DMS 273 treated with DMSO at 0.1 percent for 48 hours (cell line): ENCODE data around the gene TUBG1.

Source experiments
- DNase-seq: peaks from one replicate; lab custom pipeline; 2025; lab: John Stamatoyannopoulos, UW

The TUBG1 gene

DNA sequence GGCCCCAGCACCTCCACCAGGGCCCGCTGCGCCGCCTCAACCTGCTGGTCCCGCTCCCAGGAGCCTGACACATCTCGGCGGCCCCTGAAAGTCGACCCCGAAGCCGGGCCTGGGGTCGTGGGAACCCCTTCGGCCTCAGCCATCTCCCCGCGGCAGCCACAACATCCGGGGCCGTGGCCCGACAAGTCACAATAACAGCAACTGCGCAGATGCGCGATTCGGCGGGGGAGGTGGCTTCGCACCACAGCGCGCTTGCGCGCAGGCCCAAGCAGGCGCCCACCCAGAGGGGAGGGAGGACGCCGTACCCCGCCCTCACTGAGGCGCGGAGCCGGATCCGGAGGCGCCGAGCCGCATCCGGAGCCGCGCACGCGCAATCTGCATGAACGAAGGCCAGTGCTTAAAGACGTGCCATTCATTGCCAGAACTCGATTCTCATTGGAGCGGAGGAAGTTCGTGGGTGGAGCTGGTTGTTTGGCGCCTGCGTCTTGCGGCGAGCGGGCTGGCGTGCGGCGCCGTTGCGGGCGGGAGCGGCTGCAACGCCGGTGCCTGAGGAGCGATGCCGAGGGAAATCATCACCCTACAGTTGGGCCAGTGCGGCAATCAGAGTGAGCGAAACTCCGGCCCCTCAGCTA, at the start of gene TUBG1, which contains the start of gene RETREG3:
TSS of gene TUBG1 (plus strand) at position 502 of the 632 bp plus-strand sequence. CDS start at position 557, 55 bp downstream.
TSS of gene RETREG3 (minus strand) at position 193 of the 632 bp plus-strand sequence. CDS start at position 143, 50 bp downstream.
- peak; percentile 95 for DNase-seq

DNA sequence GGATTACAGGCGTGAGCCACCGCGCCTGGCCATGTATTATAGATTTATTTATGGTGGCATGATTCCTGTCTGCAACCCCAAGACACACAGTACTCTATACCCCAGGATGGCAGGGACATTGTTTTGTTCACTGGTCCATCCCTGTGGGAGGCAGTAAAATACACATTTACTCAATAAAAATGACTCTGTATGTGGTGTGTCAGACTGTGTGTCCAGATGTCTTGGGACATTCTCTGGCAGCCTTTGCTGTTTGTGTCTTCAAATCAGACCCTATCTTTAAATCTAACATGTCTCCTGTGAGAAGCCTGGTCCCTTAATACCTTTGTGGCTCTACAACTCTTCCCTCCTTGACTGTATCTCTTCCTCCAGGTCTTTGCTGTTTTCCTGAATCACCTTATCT, 49.2 kb upstream of the TUBG1 start:
- DNase-seq, result no peak

DNA sequence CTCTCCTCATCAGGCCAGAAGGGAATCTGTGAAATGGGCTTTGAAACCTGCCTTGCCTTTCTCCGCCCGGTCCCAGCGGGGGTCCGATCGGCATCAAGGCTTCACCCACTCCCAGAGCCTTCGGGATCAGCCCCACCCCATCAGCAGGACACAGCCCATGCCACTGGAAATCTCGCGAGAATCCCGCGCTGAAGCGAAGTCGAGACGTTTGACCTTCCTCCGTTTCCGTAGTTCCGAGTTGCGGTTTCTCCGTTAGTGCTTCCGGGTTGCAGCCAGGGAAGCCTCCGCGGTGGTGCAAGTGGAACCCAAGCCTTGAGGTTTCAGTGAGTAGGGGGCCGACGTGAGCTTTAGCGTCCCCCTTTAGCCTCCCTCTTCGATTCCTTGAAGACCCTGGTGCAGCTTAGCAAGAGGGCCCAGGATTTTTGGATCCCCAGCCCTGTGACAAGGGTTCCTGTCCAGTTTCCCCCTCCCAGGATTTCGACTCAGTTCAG, 47.5 kb upstream of the TUBG1 start, which contains the start of gene COASY:
TSS of gene COASY (plus strand) at position 252 of the 491 bp plus-strand sequence. CDS start 475 bp downstream, outside the sequence.
- peak; percentile 71 for DNase-seq

DNA sequence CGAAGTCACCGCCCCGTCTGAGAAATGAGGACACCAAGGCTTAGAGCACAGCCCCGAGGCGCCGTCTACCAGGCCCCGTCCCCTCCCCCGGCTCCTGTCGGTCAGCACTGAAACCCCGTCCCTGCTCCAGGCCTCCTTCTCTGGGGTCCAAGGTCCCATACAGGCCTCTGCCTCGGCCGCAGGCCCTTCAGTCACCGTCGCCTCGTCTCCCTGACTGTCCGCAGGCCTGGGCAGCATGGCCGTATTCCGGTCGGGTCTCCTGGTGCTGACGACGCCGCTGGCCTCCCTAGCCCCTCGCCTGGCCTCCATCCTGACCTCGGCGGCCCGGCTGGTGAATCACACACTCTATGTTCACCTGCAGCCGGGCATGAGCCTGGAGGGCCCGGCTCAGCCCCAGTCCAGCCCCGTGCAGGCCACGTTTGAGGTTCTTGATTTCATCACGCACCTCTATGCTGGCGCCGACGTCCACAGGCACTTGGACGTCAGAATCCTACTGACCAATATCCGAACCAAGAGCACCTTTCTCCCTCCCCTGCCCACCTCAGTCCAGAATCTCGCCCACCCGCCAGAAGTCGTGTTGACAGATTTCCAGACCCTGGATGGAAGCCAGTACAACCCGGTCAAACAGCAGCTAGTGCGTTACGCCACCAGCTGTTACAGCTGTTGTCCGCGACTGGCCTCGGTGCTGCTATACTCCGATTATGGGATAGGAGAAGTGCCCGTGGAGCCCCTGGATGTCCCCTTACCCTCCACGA, 46.9 kb upstream of the TUBG1 start:
- no peak for DNase-seq

DNA sequence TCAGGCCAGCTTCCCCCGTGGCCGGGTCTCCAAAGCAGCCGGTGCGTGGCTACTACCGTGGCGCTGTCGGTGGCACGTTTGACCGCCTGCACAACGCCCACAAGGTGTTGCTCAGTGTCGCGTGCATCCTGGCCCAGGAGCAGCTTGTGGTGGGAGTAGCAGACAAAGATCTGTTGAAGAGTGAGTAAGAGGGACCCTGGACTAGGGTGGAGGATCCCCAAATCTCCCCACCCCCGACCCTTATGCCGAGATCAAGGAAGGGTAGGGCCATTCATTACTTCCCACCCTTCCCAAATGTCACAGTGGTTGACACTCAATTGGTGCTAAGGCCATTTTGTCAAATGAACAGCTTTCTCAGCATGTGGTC, 46.4 kb upstream of the TUBG1 start:
- DNase-seq, result no peak

DNA sequence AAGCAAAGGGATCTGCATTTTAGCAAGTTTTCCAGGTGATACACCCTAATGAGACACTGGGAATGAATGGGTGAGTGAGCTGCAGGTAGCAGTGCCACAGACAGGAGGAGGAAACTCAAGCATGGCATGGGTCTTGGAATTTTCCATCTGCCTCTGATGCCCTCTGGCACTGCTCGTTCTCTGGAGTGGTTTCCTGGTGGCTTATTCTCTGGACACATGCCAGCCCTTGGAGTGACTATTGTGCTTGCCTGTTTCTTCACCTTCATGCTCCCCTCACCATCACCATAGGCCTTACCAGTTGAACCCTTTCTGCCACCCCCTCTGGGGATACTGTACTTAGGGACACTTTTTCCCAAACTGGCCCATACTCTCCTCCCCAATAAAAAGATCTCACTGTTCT, 45.9 kb upstream of the TUBG1 start:
- no peak for DNase-seq

DNA sequence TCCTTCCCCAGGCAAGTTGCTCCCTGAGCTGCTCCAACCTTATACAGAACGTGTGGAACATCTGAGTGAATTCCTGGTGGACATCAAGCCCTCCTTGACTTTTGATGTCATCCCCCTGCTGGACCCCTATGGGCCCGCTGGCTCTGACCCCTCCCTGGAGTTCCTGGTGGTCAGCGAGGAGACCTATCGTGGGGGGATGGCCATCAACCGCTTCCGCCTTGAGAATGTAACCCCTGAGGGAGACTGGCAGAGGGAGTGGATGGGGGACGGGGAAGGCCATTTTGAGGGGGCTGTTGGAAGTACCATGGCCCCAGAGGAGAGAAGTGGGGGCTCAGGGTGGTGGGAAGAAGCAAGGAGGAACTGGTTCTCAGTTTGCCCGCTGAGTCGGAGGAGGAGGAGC, 45.5 kb upstream of the TUBG1 start:
- DNase-seq, result no peak

DNA sequence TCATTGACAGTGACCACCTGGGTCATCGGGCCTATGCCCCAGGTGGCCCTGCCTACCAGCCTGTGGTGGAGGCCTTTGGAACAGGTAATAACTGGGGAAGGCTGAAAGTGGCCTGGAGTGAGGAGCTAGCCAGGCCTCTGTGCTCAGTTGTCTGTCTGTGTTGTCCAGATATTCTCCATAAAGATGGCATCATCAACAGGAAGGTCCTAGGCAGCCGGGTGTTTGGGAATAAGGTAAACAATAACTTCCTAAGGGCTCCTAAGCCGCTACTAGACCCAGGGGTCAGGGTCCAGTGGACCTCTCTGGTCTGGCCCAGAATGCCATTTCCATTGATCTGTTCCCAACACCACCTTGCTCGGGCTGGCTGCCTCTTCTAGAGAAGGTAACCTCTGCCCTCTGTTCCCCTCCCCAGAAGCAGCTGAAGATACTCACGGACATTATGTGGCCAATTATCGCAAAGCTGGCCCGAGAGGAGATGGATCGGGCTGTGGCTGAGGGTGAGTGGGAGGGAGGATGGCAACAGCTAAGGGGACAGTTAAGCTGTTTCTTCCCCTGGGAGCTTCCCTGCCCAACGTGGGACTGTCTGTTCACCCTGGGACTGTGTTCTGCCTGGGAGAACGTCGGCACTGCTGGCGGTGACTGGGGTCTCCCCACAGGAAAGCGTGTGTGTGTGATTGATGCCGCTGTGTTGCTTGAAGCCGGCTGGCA, 44.5 kb upstream of the TUBG1 start:
- DNase-seq, result no peak

DNA sequence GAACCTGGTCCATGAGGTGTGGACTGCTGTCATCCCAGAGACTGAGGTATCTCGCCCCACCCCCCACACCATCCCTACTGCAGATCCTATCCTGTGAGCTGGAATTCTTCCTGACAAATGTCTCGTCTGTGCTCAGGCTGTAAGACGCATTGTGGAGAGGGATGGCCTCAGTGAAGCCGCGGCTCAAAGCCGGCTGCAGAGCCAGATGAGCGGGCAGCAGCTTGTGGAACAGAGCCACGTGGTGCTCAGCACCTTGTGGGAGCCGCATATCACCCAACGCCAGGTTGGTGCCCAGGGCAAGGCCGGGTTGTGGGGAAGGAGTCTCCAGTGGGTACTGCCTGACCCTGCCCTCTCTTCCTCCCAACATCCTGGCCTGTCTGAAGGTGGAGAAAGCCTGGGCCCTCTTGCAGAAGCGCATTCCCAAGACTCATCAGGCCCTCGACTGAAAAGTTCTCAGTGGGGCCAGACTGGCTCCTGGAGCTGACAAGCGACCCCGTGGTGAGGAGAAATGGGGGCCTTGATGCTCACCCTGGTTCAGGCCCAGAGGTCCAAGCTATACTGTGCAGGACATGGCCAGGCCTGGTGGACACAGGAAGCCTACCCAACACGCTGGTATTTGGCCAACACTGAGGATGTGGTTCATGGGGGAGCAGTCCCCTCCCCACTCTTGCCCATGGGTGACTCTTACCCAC, 43.8 kb upstream of the TUBG1 start:
- DNase-seq, result no peak

DNA sequence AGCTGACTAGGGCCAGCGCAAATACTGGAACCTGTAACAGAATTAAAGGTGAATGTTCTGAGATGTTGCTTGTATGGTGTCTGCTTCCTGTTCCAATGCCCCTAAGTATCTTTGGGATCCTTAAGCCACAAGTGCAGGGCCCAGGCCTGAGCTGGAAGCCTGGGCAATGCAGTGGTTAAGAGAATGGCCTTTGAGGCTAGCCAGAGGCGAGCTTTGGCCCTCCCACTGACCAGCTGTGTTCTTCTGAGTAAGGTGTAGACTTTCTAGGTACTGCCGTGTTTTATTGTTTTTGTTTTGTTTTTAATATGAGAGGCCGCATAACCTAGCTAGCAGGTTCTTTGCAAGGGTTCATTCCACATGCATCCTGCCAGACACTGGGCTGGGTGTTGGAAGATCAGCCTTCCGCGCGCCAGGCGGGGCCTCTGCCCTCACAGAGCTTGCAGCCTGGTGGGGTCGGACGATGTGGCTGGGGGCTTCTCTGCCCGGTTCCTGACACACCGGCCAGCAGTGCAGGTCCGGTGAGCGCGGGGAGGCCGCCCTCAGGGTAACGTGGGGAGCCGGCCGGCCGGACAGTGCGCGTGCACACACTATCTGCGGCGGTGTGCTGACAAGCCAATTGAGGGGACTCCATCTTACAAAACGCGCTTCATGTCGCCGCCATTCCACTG, 43.1 kb upstream of the TUBG1 start:
- no peak for DNase-seq

DNA sequence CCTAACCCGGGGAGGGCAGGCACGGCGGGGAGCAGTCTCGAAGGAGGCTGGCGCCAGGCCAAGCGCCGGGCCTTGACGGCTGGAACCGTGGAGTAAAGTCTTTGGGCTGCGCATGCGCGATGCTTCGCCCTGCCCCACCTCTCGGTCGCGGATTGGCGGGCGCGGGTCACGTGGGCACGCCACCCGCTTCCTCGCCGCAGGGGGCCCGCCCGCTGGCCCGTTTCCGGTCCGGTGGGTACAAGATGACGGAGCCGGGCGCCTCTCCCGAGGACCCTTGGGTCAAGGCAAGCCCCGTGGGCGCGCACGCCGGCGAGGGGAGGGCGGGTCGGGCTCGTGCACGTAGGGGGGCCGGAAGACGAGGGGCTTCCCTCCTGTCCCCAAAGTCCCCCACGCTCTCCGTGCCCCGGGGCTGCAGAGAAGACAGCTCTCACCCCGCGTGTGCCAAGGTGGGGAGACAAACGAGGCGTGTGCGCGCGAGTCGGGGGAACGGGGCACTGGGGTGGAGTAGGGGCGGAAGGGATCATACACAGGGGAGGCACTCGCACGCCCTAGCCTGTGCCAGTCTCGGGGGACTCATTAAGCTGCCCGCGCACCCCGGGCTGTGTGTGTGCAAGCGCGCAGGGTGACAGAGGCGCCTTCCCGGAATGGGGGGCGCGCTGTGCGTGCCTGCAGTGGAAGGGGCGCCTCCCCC, 42.5 kb upstream of the TUBG1 start, which contains the start of gene MLX:
TSS of gene MLX (plus strand) at position 218 of the 691 bp plus-strand sequence. CDS start at position 243, 25 bp downstream.
- peak; percentile 67 for DNase-seq

DNA sequence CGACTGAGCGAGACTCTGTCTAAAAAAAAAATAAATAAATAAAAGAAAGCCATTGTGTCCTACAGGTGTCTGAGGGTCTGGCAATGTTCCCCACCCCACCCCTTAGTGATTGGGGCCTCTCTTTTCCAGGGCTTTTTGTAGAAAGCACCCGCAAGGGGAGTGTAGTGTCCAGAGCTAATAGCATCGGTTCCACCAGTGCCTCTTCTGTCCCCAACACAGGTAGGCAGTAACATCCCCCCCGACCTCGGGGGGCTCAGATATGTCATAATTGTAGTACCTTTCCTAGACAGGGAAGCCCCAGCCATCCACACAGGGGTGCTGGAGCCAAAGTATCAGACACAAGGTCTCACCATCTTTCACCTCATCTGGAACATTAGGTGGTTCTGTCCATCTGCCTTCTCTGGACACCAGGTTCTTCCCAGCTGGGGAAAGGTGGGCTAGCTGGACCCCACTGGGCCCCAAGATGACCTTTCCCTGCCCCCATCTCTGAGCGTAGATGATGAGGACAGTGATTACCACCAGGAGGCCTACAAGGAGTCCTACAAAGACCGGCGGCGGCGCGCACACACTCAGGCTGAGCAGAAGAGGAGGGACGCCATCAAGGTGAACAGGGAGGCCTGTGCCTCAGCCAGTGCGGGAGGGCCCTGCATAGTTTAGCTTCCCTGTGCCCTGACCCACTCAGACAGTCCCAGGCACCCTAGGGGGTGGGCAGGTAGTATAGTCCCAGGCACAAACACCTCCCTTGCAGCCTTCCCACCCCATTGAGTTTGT, 41.0 kb upstream of the TUBG1 start:
- DNase-seq, result no peak

DNA sequence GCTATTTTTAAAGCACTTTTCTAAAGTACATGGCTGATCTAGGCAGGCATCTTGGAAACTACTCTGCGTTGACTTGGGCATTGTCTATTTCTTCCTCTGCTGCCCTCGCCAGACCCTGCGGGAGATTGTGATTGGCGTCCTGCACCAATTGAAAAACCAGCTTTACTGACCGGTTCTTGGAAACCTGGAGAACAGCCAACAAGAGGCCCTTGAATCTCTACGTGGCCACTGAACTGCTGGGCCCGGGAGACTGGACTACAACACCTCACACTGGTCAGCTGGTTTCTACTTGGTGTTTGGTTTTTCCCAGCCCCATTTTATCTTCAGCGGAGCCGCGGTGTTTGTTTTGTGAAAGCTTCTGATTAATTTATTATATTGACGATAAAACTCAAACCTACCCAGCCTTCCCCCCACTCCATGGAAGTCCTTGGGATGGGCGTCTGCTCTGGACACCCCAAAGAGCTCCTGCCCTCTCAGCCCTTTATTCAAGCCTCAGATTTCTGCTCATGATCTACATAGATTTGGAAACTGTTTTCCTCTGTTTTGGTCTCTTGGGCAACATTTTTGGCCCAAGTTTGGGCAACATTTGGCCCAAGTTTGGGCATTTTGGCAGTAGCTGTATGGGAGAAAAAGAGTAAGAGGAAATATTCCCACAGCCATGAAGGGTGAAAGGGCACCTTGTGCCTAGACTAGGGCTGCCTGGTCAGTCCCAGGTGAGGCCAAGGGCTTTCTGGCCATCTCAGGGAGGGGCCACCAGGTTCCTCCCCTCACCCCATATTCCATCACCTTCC, 37.9 kb upstream of the TUBG1 start:
- no peak for DNase-seq

DNA sequence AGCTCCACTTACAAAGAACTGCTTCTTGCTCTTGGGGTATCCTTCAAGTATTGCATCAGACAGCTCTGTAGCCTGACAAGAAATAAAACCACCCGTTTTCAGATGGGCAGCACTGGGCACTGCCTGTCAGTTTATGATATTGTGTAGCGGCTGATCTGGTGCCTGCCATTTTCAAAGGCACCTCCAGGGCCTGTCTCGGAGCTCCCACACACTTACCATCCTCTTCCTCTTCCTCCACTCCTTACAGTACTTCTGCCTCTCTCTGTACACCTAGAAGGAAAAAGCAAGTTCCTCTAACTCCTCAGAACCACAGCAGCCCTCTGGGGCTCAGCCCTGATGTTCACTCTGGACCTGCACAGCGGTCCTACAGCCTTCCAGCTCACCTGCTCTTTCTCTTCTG, 36.4 kb upstream of the TUBG1 start:
- no peak for DNase-seq

DNA sequence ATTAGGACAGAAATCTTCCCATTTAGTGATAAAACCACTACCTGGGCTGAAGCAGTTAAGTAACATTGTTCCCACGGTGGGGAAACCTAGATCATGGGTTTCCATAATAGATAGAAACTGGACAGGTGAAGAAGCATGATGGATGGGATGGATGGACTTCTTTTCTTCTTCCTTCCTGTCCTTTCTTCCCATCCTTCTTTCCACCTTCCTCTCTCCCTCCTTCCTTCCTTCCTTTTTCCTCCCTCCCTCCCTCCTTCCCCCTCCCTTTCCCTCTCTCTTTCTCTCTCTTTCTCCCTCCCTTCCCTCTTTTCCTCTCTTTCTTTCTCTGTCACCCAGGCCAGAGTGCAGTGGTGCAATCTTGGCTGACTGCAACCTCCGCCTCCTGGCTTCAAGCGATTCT, 35.0 kb upstream of the TUBG1 start:
- no peak for DNase-seq

DNA sequence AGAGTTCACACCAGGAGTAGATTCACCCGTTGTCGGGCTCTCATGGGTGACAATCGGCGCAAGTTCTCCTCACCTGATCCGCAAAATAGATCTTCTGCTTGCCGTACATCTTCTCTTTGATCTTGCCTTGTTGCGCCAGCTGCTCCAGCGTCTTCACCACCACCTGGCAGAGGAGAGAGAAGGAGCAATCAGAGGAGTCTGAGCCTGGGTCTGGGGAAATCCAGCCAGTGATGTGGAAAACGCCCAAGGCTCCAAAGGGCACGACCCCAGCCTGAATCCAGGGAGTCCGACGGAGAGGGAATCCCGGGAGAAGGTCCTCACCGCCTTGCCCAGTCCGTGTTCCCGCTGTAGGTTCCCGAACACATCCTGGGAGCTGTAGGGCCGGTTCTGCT, 32.3 kb upstream of the TUBG1 start:
- no peak for DNase-seq

DNA sequence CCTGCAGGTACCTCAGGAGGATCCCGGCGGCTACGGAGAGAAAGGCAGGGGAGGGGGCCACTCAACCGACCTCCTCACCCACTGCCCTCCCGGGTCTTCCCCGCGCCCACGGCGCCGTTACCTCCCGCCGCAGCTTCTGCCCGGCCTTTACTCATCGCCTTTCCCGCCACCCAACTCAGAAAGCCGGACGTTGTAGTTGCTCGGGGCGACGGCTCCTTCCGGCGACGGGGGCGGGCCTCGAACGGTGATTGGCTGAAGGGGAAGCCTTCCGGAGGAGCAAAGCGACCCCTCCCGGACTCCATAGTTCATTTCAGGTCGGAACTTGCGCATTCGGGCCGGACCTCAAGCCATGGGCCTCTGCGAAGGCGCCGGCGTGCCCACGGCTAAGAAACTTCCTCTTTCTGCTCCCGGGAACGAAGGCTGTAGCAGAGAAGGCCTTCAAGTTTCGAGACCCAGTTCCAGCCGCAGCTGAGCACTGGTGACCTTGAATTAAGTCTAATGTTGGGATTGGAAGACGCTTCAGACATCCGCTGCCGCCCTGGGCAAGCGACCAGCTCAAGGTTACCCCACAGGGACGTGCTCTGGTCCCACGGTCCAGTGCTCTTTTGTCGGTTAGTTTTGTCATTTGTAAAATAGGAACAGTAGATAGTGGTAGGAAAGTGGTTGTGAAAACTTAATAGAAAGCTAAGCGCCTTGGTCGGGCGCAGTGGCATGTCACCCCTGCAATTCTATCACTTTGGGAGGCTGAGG, 31.8 kb upstream of the TUBG1 start, which contains the start of gene PSMC3IP:
TSS of gene PSMC3IP (minus strand) at position 198 of the 750 bp plus-strand sequence. CDS start at position 155, 43 bp downstream.
- peak; percentile 83 for DNase-seq

DNA sequence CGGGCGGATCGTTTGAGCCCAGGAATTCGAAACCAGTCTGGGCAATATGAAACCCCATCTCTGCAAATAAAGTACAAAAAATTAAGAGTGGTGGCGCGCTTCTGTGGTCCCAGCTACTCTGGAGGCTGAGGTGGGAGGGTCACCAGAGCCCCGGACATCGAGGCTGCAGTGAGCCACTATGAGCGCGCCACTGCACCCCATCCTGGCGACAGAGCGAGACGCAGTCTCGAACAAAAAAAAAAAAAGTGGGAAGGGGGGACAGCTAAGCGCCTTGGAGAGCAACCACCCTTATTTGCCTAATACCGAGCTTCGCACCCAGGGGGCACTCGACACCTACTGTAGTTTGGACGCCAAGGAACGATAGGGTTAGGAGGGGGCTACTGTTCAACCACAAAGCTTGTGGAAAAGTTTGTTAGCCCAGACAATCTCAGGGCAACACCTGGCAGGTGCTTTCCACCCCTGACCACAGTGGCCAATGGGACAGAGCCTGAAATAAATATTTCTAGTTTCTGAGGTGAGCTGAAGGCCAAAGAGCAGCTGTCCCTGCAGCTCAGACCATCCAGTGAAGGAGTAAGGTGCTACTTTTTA, 31.1 kb upstream of the TUBG1 start:
- DNase-seq, result peak; percentile 54
